GM12878 (cell line): ENCODE results near the gene PDE6G.

Experiments
- DPF2 ChIP-seq: fragments of 450-650 bp; IDR thresholded peaks from 2 replicates; pipeline ENCODE4 v1.6.1; 2017; ENCODE audit warnings: mild to moderate bottlenecking
- EP300 ChIP-seq, 2 experiments: fragments of 150-350 bp in 1 of 2; IDR thresholded peaks; 2 replicates each; pipeline ENCODE4 v1.6.1; 2011 to 2012; ENCODE audit warnings: low read depth in 2 of 2, low read length in 2 of 2, borderline replicate concordance in 1 of 2, improper control_type of control experiment in 1 of 2, inconsistent platforms in 1 of 2; ENCODE audit not compliant: control insufficient read depth in 1 of 2
- EZH2 ChIP-seq: IDR thresholded peaks from 2 replicates; pipeline ENCODE4 v1.6.1; 2012; ENCODE audit warnings: low read depth, mild to moderate bottlenecking, control low read depth, inconsistent platforms, low read length, borderline replicate concordance; ENCODE audit not compliant: control insufficient read depth
- SMC3 ChIP-seq: IDR thresholded peaks from 2 replicates; pipeline ENCODE4 v1.6.1; 2011; ENCODE audit warnings: low read length, improper control_type of control experiment, borderline replicate concordance

- TF ChIP-seq EZH2: no peak
- no peak for TF ChIP-seq DPF2
- no peak for TF ChIP-seq EP300 (IDR thresholded peaks at IDR 0.05; ENCODE audit: borderline replicate concordance in 1 of 2, control insufficient read depth in 1 of 2, low read depth in 2 of 2, low read length in 2 of 2)
- TF ChIP-seq SMC3: no peak
Observed at GRCh38 chr17:81703747-81704654, 47.7 kb upstream of the PDE6G start.
